ENCODE results near the gene MSRB1. TPM values are rescaled to one million over a fixed set of nuclear protein-coding genes. Genes with fewer than 3 reads are reported as not detected.
"Not testable (repeated sequence)": the region's sequence is repeated elsewhere in the genome, so short reads cannot be mapped to it uniquely, and the experiment has no call there.

MSRB1 gene
- total RNA-seq, 2 donors from 2014 or later = 11.0 to 12.4 TPM

- Histone ChIP-seq H3K4me1 (replicated peaks) (peaks cover 9% of the 10 kb centered on the region), H3K36me3 (peaks cover 3 to 18% of the 10 kb centered on the region in 2 donors), H3K4me3 (no peak overlapping the region), H3K9me3 (no peaks in the 10 kb centered on the region), H3K27ac (no peak overlapping the region), H3K27me3 (replicated peaks; ENCODE audit: insufficient read depth) (no peaks in the 10 kb centered on the region)
- no peak for DNase-seq (ENCODE audit: low spot score)
- intact Hi-C loops (cut with DNase I) = no loop called here
- TF ChIP-seq POLR2A (IDR thresholded peaks at IDR 0.05) (no peak), POLR2AphosphoS5 (IDR thresholded peaks at IDR 0.05) (no peak)
- TF ChIP-seq, protein P1, sequence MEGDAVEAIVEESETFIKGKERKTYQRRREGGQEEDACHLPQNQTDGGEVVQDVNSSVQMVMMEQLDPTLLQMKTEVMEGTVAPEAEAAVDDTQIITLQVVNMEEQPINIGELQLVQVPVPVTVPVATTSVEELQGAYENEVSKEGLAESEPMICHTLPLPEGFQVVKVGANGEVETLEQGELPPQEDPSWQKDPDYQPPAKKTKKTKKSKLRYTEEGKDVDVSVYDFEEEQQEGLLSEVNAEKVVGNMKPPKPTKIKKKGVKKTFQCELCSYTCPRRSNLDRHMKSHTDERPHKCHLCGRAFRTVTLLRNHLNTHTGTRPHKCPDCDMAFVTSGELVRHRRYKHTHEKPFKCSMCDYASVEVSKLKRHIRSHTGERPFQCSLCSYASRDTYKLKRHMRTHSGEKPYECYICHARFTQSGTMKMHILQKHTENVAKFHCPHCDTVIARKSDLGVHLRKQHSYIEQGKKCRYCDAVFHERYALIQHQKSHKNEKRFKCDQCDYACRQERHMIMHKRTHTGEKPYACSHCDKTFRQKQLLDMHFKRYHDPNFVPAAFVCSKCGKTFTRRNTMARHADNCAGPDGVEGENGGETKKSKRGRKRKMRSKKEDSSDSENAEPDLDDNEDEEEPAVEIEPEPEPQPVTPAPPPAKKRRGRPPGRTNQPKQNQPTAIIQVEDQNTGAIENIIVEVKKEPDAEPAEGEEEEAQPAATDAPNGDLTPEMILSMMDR (IDR thresholded peaks at IDR 0.05) = no peak
- 85% methylated on average over 30 of the region's 30 CpGs for WGBS
Observed at GRCh38 chr16:1941162-1942046, 1.6 kb downstream of the MSRB1 start.

GRCh38 chr16:1940273-1941161 lies 2.5 kb downstream of the MSRB1 start:
- H3K27ac ChIP-seq = no peak overlapping the region
- TF ChIP-seq POLR2A (IDR thresholded peaks at IDR 0.05) (no peak), POLR2AphosphoS5 (IDR thresholded peaks at IDR 0.05) (no peak)
- TF ChIP-seq, protein P1 (IDR thresholded peaks at IDR 0.05) = no peak
- H3K9me3 ChIP-seq = no peaks in the 10 kb centered on the region
- intact Hi-C loops (cut with DNase I) = no loop called here
- H3K4me1 ChIP-seq (replicated peaks) = peaks cover 9% of the 10 kb centered on the region
- 86% methylated on average over 23 of the region's 23 CpGs for WGBS
- no peak for DNase-seq (ENCODE audit: low spot score)
- no peak overlapping the region for H3K4me3 ChIP-seq
- H3K36me3 ChIP-seq = peaks cover 3 to 18% of the 10 kb centered on the region in 2 donors
- H3K27me3 ChIP-seq (replicated peaks; ENCODE audit: insufficient read depth) = no peaks in the 10 kb centered on the region

GRCh38 chr16:1939833-1940232 lies 3.2 kb downstream of the MSRB1 start:
- H3K9me3 ChIP-seq; H3K27me3 ChIP-seq (replicated peaks; ENCODE audit: insufficient read depth); H3K4me3 ChIP-seq; H3K27ac ChIP-seq; DNase-seq (ENCODE audit: low spot score); H3K4me1 ChIP-seq (replicated peaks); intact Hi-C loops (cut with DNase I): not testable (repeated sequence)
- WGBS = 89% methylated on average over 8 of the region's 8 CpGs
- H3K36me3 ChIP-seq = peaks cover 3 to 18% of the 10 kb centered on the region in 2 donors

GRCh38 chr16:1938910-1939309 lies 4.1 kb downstream of the MSRB1 start:
- Histone ChIP-seq H3K4me1 (replicated peaks) (peaks cover 9% of the 10 kb centered on the region), H3K36me3 (peaks cover 3 to 18% of the 10 kb centered on the region in 2 donors), H3K27me3 (replicated peaks; ENCODE audit: insufficient read depth) (no peaks in the 10 kb centered on the region), H3K4me3 (no peak overlapping the region), H3K9me3 (no peaks in the 10 kb centered on the region), H3K27ac (no peak overlapping the region)
- DNase-seq (ENCODE audit: low spot score) = no peak
- 88% methylated on average over 17 of the region's 17 CpGs for WGBS
- intact Hi-C loops (cut with DNase I) = no loop called here
- TF ChIP-seq, protein P1 (IDR thresholded peaks at IDR 0.05) = no peak
- TF ChIP-seq POLR2AphosphoS5 (IDR thresholded peaks at IDR 0.05) = no peak
- no peak for TF ChIP-seq POLR2A (IDR thresholded peaks at IDR 0.05)

DNA sequence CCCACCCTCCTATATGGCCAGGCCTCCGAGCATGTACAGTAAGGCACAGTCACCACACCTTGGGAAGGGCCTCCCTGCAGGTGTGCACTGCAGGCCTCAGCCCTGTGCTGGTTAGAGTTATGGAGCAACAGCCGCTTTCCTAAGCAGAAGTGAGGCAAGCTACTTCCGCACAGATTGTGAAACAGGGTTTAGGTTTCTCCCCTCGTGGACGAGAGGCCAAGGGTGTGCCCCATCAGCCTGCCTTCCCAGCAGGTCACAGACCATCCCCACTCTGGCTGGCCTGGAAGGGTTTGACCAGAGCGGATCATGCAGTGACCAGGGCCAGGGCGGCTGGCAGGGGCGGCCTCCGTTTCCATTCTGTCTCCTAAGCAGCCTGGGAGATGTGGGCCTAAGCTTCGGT lies 4.7 kb downstream of the MSRB1 start:
- Histone ChIP-seq H3K9me3 (no peaks in the 10 kb centered on the region), H3K27me3 (replicated peaks; ENCODE audit: insufficient read depth) (no peaks in the 10 kb centered on the region), H3K4me1 (replicated peaks) (peaks cover 9% of the 10 kb centered on the region), H3K36me3 (peaks cover 3 to 18% of the 10 kb centered on the region in 2 donors), H3K27ac (no peak overlapping the region), H3K4me3 (no peak overlapping the region)
- intact Hi-C loops (cut with DNase I) = no loop called here
- 93% methylated on average over 10 of the region's 10 CpGs for WGBS
- no peak for DNase-seq (ENCODE audit: low spot score)
- TF ChIP-seq POLR2A (IDR thresholded peaks at IDR 0.05) (no peak), POLR2AphosphoS5 (IDR thresholded peaks at IDR 0.05) (no peak)
- TF ChIP-seq, protein P1 (IDR thresholded peaks at IDR 0.05) = no peak

Measured in prostate gland (tissue), 2 donors.